Stimulated activated CD8-positive, alpha-beta memory T cell treated with anti-CD3 and anti-CD28 coated beads, Interleukin-4, amount 100 ng/mL, for 1 hour (primary cell): ENCODE results near the gene PPP4R3A.
"Not testable (repeated sequence)": the region's sequence is repeated elsewhere in the genome, so short reads cannot be mapped to it uniquely, and the experiment has no call there.

Experiments
- DNase-seq, 2 donors: peaks; one replicate each; pipeline ENCODE4 v3.0.0-alpha.2; 2020; ENCODE audit warnings: low read depth in 2 of 2, low spot score in 1 of 2

Gene PPP4R3A

DNA sequence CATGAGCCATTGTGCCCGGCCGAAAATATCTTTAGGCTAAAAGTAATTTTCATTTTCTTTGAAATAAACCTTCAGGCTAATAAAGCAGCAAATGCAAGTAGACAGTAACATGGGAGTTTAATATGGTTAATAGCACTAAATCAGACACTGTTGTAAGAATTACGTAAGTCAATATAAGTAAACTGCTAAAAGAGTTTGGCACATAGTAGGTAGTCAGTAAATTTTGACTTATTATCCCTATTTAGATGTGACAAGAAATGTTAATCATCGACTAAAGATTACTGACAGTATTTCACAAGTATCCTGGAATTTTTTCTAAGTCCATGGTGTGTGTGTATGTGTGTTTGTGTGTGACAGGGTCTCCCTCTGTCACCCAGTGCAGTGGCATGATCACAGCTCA, 3.9 kb downstream of the PPP4R3A start:
- no peak for DNase-seq

DNA sequence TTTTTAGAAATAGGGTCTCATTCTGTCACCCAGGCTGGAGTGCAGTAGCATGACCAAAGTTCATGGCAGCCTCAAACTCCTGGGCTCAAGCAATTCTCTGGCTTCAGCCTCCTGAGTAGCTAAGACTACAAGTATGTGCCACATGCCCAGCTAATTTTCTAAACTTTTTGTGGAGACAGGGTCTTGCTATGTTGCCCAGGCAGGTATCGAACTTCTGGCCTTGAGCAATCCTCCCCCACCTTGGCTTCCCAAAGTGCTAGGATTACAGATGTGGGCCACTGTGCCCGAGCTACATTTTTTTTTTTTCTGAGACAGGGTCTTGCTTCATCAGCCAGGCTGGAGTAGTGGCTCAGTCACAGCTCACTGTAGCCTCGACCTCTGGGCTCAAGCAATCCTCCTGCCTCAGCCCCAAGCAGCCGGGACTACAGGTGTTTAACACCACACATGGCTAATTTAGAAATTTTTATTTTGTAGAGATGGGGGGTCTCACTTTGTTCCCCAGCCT, 7.1 kb downstream of the PPP4R3A start:
- DNase-seq, result no peak

DNA sequence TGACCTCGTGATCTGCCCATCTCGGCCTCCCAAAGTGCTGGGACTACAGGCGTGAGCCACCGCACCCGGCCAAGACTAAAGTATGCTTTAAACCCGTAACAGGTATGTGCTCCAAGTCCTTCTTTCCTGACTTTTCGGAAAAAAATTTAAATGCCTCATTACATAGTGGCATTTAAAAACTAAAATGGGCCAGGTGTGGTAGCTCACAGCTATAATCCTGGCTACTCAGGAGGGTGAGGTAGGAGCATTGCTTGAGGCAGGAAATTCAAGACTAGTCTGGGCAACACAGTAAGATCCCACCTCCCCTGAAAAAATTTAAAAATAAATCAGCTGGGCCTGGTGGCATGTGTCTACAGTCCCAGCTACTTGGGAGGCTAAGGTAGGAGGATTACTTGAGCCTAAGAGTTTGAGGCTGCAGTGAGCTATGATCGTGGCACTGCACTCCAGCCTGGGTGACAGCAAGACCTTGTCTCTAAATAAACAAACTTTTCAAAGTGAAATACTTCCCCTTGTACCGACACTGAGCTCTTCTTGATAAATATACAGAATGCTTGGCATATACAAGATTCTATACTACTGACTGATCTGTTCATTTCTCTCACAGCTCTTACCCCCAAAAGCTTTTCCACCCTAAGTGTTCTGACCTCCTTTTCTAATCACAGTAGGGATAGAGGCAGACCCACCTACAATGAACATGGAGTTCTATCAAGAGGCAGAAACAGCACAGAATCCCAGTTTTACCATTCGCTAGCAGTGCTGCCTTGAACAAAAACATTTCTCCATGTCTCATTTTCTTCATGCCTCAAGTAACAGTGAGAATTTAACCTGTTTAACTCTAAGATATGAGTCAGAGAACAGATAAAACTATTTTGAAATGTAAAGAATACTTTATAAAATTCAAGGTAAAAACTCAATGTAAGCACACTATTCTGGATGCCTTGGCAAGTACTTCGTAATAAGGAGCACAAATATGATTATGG, 7.9 kb downstream of the PPP4R3A start:
- DNase-seq, result no peak

DNA sequence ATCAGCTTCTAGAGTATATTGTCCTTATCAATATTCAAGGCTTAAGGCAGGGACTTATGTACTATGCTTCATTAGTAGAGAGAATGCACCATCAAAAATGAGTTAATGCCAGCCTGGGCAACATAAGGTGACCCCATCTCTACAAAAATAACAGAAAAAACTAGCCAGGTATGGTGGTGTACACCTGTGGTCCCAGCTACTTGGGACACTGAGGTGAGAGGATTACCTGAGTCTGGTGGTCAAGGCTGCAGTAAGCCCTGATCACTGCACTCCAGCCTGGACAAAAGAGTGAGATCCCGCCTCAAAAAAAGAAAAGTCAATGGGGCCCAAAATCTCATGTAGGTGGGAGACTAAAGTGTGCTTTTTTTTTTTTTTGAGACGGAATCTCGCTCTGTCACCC, 8.8 kb downstream of the PPP4R3A start:
- no peak for DNase-seq

DNA sequence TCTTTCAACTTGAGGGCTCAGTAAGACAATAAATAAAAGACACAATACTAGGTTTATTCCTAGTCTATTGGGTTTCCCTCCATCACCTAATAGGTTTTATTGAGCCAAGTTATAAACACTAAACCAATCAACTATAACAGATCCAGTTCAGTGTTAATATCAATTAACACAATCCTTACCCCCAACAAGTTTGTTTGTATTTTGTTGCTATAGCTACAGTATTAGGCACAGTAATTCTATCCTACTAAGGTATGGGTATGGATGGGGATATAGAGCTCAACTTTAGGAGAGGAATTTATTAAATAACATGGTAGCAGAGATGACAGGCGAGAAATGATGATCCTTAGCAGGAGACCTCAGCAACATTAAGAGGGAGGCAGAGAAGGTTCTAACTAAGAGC, 13.3 kb downstream of the PPP4R3A start:
- no peak for DNase-seq

DNA sequence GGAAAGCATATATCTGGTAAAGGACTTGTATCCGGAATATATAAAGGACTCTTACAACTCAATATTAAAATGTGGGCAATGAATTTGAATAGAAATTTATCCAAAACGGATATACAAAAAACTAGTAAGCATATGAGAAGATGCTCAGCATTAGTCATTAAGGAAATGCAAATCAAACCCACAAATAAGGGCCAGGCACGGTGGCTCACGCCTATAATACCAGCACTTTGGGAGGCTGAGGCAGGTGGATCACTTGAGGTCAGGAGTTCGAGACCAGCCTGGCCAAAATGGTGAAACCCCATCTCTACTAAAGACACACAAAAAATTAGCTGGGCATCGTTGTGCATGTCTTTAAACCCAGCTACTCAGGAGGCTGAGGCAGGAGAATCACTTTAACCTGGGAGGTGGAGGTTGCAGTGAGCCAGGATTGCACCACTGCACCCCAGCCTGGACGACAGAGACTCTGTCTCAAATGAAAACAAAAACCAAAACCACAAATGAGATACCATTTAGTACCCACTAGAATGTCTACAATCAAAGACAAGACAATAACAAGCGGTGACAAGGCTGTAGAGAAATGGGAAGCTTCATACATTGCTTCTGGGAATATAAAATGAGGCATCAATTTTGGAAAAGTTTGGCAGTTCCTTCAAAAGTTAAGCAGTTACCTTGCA, 15.6 kb downstream of the PPP4R3A start:
- not testable (repeated sequence) for DNase-seq

DNA sequence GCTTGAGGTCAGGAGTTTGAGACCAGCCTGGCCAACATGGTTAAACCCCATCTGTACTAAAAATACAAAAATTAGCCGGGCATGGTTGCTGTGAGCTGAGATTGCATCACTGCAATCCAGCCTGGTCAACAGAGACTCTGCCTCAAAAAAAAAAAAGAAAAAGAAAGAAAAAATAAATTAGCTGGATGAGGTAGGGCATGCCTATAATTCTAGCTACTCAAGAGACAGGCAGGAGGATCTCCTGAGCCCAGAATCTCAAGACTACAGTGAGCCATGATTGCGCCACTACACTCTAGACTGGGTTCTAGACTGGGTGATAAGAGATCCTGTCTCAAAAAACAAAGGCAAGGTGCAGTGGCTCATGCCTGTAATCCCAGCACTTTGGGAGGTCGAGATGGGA, 16.9 kb downstream of the PPP4R3A start:
- no peak for DNase-seq

DNA sequence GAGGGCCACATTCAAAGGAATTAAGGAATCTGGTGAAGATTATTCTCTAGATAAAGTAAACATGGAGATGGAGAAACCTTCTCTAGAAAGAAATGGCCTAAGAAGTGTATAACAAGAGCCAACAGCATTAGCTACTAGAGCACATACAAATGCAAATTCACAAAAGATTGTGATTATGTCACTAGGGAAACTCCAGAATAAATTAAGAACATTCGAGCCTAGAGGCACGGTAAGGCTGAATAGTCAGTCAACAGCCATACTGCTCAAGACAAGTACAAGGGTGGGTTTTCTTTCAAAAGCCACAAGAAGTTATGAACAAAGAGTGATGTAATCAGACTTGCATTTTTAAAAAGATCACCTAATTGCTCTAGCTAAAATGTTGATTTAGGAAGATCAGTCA, 25.4 kb downstream of the PPP4R3A start:
- DNase-seq, result no peak

DNA sequence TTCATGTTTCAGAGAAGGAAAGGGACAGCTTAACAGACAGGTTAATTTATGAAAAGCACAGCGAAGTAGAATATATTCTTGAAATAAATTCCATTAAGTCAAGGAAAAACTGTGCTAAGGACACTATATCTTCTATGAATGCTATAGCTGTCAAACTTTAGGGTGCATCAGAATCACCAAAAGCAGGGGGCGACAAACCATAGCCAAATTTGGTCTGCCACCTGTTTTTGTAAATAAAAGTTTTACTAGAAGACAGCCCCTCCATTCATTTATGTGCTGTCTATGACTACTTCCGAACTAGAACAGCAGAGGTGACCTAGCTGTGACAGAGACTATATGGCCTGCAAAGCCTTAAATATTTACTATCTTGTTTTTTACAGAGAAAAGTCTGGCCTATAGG, 25.9 kb downstream of the PPP4R3A start:
- DNase-seq, result no peak

DNA sequence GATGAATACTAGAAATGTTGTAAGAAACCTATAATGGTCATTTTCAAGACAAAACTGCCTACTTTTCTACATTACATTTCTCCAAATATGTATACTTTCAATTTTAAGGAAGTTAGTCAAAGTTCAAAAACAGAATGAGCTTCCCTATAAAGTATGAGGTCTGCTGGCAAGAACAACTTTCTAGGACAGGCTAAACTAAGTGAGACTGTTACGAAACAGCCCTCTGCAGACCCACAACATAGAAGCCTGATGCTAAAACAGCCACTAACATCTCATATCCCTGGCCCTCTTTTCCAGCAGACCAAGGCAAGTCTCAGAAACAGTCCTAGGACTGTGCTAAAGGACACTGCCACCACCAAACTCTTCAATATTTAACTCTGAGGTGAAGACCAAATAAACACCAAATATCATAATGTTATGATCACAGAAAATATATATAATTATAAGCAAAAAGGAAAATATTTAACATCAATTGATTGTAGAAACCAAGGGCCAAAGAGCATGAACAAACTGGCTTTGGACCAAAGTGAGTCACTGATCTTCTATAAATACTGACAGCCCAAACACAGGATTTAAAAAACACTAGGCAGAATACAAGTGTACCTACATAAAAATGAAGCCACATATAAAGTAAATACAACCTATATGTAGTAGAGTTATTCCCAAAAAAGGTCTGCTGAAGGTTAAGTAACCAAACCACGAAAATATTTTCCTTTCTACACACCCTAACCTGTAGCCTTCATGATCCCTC, 27.7 kb downstream of the PPP4R3A start:
- no peak for DNase-seq

DNA sequence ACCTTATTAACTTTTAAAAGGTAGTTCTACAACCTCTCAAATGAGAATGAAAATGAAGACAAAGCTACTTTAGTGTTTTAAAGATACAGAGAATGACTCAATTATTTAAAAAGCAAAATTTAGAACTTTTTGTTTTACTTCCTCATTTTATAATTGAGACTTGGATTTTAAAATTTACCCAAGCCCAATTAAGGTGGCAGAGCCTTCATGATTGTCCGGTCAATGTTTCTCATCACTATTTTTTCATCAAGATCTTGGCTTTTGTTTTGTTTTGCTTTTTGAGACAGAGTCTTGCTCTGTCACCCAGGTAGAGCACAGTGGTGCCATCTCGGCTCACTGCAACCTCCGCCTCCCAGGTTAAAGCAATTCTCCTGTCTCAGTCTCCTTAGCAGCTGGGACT, 32.7 kb downstream of the PPP4R3A start:
- DNase-seq, result no peak

DNA sequence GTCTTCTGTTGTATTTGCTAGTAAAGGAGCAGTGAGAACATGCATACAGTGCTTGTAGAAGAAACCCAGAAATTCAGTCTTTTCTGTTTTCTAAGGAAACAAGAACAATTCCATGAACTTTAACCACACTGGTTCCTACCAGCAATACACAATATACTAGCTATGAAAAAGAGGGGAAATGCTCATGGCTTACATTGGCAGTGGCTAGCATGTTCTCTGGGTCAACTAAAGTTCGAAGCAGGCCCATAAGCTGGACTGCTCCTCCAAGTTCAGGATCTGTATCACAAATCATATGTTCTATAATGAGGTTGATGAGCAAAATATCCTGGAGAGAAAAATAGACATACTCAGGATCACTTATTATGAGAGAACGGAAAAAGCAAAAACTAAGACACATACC, 37.1 kb downstream of the PPP4R3A start:
- DNase-seq, result no peak

DNA sequence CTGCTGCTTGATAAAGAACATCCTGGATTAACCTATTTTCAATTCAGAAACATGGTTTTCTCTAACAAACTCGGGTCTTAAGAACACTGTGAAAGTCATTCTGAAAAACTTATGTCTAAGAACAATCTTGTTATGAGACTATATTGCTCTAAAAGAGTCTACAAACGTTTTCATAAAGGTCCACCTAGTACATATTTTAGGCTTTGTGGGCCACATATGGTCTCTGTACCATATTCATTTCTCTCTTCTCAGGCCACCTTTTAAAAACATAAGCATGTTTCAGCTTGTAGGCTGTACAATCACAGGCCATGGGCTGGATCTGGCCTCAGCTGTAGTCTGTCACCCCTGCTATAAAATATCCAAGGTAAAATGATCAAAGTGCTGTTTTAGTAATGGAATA, 39.9 kb downstream of the PPP4R3A start:
- no peak for DNase-seq

DNA sequence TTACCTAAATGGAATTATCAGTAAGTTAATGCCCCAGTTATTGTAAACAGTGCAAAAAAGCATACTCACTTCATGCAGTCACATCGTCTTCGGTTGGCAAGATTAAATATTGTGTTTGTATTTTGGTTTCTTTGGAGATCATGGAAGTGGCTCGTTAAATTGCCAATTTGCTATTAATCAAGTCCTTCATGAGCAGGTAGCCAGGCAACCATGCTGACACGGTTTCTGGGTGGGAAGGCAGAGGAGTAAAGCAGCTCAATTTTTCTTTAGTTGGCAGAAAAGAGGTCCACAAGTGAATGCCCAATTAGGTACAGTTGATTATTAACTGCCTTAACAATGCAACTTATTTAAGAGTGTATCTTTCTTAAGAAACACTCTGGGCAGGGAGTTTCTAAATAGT, 43.9 kb downstream of the PPP4R3A start:
- no peak for DNase-seq

DNA sequence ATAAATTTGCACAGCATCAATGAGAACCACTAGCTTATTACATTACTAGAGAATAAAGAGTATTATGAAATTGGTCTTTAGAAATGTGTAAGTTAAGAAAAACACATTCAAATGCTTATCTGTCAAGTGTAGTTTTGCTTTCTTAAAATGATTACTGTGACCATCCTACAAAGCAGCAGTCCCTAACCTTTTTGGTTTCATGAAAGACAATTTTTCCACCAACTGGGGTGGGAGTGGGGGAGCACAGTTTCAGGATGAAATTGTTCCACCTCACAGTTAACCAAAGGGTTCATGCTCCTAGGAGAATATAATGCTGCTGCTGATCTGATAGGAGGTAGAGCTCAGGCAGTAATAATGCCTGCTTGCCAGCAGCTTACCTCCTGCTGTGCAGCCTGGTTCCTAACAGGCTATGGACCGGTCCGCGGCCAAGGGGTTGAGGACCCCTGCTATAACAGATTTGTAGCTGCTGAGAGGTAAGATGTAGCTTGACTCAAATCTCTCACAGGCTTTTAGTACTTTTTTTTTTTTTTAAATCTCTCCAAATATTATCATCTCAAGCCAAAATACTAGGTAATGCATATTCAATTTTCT, 45.4 kb downstream of the PPP4R3A start:
- no peak for DNase-seq

DNA sequence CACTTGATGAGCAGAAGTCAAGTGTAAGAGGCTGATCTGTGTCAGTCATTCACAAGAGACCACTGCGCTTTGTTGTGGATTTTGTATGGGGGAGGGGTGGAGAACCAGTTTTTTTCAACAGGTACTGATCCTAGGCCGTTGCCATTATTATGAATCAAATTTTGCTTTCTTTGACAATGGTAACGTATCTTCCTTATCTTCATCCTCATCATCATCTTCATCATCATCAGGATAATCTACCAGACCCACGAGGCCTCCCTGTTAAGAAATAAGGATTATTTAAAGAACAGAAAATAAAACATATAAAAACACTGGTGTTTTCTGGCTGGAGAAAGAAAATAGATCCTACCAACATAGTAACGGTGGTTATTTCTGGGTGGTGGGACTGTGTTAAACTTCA, 51.5 kb downstream of the PPP4R3A start:
- no peak for DNase-seq

DNA sequence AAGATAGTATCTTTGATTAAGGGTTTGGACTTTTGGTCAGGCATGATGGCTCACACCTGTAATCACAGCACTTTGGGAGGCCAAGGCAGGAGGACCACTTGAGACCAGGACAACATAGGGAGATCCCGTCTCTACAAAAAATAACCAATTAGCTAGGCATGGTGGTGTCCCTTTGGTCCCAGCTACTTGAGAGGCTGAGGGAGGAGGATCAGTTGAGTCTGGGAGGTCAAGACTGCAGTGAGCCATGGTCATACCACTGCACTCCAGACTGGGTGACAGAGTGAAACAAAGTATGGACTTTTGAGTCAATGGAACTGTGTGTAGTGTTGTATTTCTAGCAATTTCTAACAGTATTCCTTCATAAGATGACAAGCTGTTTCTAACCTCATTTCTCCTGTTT, 53.8 kb downstream of the PPP4R3A start:
- DNase-seq, result no peak

DNA sequence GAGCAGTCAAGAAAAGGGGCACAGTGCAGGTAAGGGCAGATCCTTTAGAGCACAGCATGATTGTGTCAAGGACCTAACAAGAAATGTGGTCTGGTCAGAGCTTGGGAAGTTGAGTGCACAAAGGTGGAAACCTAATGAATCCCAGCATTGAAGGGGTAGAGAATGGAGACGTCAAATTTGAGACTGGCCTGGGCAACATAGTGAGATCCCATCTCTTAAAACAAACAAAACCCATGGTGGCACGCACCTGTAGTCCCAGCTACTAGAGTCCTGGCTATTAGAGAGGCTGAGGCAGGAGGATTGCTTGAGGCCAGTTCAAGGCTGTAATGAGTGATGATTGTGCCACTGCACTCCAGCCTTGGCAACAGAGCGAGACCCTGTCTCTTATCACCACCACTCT, 55.5 kb downstream of the PPP4R3A start:
- no peak for DNase-seq

DNA sequence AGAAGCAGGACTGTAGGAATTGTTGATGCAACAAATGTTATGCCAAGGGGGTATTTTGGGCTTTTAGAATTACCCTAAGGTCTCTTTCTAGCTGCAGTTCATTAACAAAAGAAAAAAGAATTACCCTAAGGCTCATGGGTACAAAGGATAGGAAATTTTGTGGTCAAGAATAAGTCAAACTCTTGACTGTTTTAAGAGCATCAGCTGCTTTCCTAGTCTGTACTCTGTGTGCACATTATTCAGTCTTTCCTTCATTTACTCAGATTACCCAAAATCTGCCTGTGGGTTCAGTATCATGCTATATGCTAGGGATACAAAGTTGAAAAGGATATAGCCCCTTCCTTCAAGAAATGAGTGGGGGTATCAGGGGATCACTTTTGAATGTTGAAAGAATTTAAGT, 56.0 kb downstream of the PPP4R3A start:
- no peak for DNase-seq

DNA sequence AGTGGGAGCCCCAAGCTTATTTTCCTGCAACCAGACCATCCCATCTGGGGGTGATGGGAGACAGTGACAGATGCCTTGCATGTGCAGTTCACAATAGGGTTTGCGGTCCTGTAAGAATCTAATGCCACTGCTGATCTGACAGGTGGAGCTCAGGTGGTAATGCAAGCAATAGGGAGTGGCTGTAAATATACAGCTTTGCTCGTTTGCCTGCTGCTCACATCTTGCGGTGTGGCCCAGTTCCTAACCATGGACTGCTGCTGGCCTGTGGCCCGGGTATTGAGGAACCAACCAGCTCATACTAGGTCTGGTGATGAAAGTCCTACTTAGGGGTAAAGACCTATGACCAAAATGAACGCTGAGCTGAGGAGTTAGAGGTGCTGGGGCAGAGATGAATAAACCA, 56.4 kb downstream of the PPP4R3A start:
- no peak for DNase-seq

DNA sequence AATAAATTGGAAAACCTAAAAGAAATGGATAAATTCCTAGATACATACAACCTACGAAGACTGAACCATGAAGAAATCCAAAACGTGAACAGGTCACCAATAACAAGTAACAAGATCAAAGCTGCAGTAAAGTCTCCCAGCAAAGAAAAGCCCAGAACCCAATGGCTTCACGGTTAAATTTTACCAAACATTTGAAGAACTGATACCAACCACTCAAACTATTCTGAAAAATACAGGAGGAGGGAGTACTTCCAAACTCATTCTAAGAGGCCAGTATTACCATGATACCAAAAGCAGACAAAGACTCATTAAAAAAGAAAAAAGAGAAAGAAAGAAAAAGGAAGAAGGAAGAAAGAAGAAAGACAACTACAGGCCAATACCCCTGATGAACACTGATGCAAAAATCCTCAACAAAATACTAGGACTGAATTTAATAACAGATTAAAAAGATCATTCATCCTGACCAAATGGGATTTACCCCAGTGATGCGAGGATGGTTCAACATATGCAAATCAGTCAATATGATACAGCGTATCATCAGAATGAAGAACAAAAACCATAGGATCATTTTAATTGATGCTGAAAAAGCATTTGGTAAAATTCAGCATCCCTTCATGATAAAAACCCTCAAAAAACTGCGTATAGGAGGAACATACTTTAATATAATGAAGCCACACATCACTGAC, 65.6 kb downstream of the PPP4R3A start:
- DNase-seq, result no peak
